Fibroblast of pulmonary artery (primary cell): ENCODE measurements around the gene MISP.

ENCODE experiments used
- DNase-seq: peaks from one replicate; pipeline ENCODE4 v3.0.0-alpha.2; 2010; ENCODE audit warnings: low read depth
- H3K4me3 ChIP-seq: replicated peaks from 2 replicates; pipeline ENCODE4 v1.5.1; 2011; ENCODE audit warnings: low read depth, mild to moderate bottlenecking, control low read depth, low read length, moderate library complexity
- TF ChIP-seq, protein P1 (sequence below): IDR thresholded peaks from 2 replicates; pipeline ENCODE4 v1.5.1; 2011; ENCODE audit warnings: mild to moderate bottlenecking, control low read depth, low read length, inconsistent platforms; ENCODE audit errors: missing control alignments

The MISP gene

DNA sequence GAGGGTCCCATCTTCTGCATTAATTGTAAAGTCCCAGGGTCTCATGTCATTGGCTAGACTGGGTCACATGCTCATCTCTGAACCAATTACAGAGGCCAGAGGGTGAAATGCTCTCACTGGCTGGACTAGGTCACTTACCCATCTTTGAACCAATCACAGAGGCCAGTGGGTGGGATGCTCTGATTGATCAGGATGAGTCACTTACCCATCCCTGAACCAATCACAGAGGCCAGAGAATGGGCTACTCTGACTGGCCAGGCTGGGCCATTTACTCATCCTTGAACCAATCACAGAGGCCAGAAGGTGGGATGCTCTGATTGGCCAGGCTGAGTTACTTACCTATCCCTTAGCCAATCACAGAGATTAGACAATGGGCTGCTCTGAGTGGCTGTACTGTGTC lies 5.3 kb downstream of the MISP start:
- TF ChIP-seq, protein P1, sequence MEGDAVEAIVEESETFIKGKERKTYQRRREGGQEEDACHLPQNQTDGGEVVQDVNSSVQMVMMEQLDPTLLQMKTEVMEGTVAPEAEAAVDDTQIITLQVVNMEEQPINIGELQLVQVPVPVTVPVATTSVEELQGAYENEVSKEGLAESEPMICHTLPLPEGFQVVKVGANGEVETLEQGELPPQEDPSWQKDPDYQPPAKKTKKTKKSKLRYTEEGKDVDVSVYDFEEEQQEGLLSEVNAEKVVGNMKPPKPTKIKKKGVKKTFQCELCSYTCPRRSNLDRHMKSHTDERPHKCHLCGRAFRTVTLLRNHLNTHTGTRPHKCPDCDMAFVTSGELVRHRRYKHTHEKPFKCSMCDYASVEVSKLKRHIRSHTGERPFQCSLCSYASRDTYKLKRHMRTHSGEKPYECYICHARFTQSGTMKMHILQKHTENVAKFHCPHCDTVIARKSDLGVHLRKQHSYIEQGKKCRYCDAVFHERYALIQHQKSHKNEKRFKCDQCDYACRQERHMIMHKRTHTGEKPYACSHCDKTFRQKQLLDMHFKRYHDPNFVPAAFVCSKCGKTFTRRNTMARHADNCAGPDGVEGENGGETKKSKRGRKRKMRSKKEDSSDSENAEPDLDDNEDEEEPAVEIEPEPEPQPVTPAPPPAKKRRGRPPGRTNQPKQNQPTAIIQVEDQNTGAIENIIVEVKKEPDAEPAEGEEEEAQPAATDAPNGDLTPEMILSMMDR: no peak
- peak; percentile 35 for DNase-seq
- no peak overlapping the region for H3K4me3 ChIP-seq

DNA sequence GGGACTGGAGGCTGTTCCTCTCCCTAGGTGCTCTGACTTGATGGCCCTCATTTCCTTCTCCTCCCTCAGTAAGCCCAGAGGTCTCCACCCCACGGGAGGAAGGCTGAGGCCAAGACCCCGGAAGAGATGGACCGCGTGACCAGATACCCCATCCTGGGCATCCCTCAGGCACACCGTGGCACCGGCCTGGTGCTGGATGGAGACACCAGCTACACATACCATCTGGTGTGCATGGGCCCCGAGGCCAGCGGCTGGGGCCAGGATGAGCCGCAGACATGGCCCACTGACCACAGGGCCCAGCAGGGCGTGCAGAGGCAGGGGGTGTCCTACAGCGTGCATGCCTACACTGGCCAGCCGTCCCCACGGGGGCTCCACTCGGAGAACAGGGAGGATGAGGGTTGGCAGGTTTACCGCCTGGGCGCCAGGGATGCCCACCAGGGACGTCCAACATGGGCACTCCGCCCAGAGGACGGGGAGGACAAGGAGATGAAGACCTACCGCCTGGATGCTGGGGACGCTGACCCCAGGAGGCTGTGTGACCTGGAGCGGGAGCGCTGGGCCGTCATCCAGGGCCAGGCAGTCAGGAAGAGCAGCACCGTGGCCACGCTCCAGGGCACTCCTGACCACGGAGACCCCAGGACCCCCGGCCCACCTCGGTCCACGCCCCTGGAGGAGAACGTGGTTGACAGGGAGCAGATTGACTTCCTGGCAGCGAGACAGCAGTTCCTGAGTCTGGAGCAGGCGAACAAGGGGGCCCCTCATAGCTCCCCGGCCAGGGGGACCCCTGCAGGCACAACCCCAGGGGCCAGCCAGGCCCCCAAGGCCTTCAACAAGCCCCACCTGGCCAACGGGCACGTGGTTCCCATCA lies 6.1 kb downstream of the MISP start:
- DNase-seq: no peak

DNA sequence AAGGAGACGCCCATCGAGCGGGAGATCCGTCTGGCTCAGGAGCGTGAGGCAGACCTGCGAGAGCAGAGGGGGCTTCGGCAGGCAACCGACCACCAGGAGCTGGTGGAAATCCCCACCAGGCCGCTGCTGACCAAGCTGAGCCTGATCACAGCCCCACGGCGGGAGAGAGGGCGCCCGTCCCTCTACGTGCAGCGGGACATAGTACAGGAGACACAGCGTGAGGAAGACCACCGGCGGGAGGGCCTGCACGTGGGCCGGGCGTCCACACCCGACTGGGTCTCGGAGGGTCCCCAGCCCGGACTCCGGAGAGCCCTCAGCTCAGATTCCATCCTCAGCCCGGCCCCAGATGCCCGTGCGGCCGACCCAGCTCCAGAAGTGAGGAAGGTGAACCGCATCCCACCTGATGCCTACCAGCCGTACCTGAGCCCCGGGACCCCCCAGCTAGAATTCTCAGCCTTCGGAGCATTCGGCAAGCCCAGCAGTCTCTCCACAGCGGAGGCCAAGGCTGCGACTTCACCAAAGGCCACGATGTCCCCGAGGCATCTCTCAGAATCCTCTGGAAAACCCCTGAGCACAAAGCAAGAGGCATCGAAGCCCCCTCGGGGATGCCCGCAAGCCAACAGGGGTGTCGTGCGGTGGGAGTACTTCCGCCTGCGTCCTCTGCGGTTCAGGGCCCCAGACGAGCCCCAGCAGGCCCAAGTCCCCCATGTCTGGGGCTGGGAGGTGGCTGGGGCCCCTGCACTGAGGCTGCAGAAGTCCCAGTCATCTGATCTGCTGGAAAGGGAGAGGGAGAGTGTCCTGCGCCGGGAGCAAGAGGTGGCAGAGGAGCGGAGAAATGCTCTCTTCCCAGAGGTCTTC lies 7.1 kb downstream of the MISP start:
- no peak overlapping the region for H3K4me3 ChIP-seq
- no peak for DNase-seq
- TF ChIP-seq, protein P1: no peak

More for the DNA sequence above, 6.1 kb downstream of the MISP start:
- TF ChIP-seq, protein P1: no peak
- H3K4me3 ChIP-seq: no peak overlapping the region

GRCh38 chr19:763181-763580 lies 12.3 kb downstream of the MISP start:
- H3K4me3 ChIP-seq: no peak overlapping the region
- TF ChIP-seq, protein P1: no peak
- DNase-seq: no peak

GRCh38 chr19:763869-764268 lies 13.0 kb downstream of the MISP start:
- TF ChIP-seq, protein P1: no peak

DNA sequence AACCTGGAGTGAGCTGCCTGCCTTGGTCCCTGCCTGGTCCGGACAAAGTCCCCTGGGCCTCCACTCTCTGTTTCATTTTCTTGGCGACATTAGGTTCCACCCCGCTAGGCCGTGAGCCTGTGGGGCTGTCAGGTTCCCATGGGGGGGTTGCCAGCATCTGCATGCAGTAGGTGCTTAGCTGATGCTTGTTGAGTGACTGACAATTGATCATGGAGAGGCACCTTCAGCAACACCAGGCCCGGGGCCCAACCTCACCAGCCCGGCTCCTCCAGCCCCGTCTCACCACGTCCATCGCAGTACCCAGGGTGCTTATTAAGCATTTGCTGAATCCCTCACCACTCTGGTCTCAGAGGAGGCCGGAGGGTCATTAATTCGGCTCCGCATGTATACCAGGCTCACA lies 13.4 kb downstream of the MISP start:
- H3K4me3 ChIP-seq: no peak overlapping the region
- TF ChIP-seq, protein P1: no peak
- DNase-seq: no peak

More at GRCh38 chr19:763869-764268, 13.0 kb downstream of the MISP start:
- no peak for DNase-seq
- H3K4me3 ChIP-seq: no peak overlapping the region
